Activated naive CD4-positive, alpha-beta T cell treated with anti-CD3 and anti-CD28 coated beads, Interleukin-2, amount 10 ng/mL, durations not matched to agents 7 days and 5 days (primary cell): ENCODE measurements around the gene AFTPH.
"Not testable (repeated sequence)": the region's sequence is repeated elsewhere in the genome, so short reads cannot be mapped to it uniquely, and the experiment has no call there.

Source experiments
- CTCF ChIA-PET: fragments of 350-600 bp; sonication (Branson Sonifier 250); formaldehyde crosslinking; loops from one replicate; lab custom pipeline; 2021; ENCODE audit warnings: antibody characterized with exemption; lab: Charles Lee
- DNase-seq: peaks from one replicate; pipeline ENCODE4 v3.0.0-alpha.2; 2020
- H3K27ac Mint-ChIP-seq: one replicate; pipeline ENCODE4 v1.8.0; 2021; ENCODE audit warnings: mild to moderate bottlenecking, moderate library complexity, mixed read lengths
- H3K27me3 Mint-ChIP-seq: one replicate; pipeline ENCODE4 v1.8.0; 2021; ENCODE audit warnings: mild to moderate bottlenecking, mixed read lengths
- H3K36me3 Mint-ChIP-seq: one replicate; pipeline ENCODE4 v1.8.0; 2021; ENCODE audit warnings: mixed read lengths
- H3K4me1 Mint-ChIP-seq: one replicate; pipeline ENCODE4 v1.8.0; 2021; ENCODE audit warnings: mixed read lengths
- H3K4me3 Mint-ChIP-seq: one replicate; pipeline ENCODE4 v1.8.0; 2021; ENCODE audit warnings: mild to moderate bottlenecking, moderate library complexity, mixed read lengths
- H3K9me3 Mint-ChIP-seq: one replicate; pipeline ENCODE4 v1.8.0; 2021; ENCODE audit warnings: mixed read lengths

AFTPH gene

GRCh38 chr2:64506686-64507085 is 17.4 kb upstream of the AFTPH start:
- Mint-ChIP-seq H3K4me3 (no peak overlapping the region), H3K9me3 (no peaks in the 10 kb centered on the region), H3K27me3 (peaks cover 24% of the 10 kb centered on the region), H3K36me3 (no peaks in the 10 kb centered on the region), H3K4me1 (no peaks in the 10 kb centered on the region), H3K27ac (no peak overlapping the region)
- CTCF ChIA-PET, result interaction anchor here (1.9 kb wide), 1 partner anchor 18 kb away, joined by 4 read pairs; no protein-coding TSS in a partner anchor
- DNase-seq, result no peak

GRCh38 chr2:64514008-64514407 is 10.1 kb upstream of the AFTPH start:
- no peaks in the 10 kb centered on the region for H3K36me3 Mint-ChIP-seq
- no peak overlapping the region for H3K4me3 Mint-ChIP-seq
- no peak for DNase-seq
- CTCF ChIA-PET, result interaction anchor here (1.2 to 1.6 kb wide), 3 partner anchors 9 to 359 kb away, joined by 4 to 5 read pairs (median 5); no protein-coding TSS in a partner anchor
- H3K4me1 Mint-ChIP-seq, result no peaks in the 10 kb centered on the region
- peaks cover 27% of the 10 kb centered on the region for H3K27me3 Mint-ChIP-seq
- H3K9me3 Mint-ChIP-seq, result no peaks in the 10 kb centered on the region
- H3K27ac Mint-ChIP-seq, result no peak overlapping the region

- Mint-ChIP-seq H3K4me3 (no peak overlapping the region), H3K4me1 (no peaks in the 10 kb centered on the region), H3K27ac (no peak overlapping the region), H3K27me3 (peaks cover 29% of the 10 kb centered on the region), H3K9me3 (no peaks in the 10 kb centered on the region), H3K36me3 (no peaks in the 10 kb centered on the region)
- no peak for DNase-seq
- CTCF ChIA-PET, result interaction anchor here (1.2 to 1.6 kb wide), 3 partner anchors 8 to 358 kb away, joined by 4 to 5 read pairs (median 5); no protein-coding TSS in a partner anchor
Observed at GRCh38 chr2:64515086-64515485, 9.0 kb upstream of the AFTPH start.

- H3K4me3 Mint-ChIP-seq, result no peak overlapping the region
- H3K27me3 Mint-ChIP-seq, result peaks cover 31% of the 10 kb centered on the region
- CTCF ChIA-PET, result interaction anchor here (0.7 to 3.6 kb wide), 2 partner anchors 12 to 187 kb away, joined by 3 to 22 read pairs; no protein-coding TSS in a partner anchor
- DNase-seq, result no peak
- H3K9me3 Mint-ChIP-seq, result no peaks in the 10 kb centered on the region
- no peaks in the 10 kb centered on the region for H3K4me1 Mint-ChIP-seq
- H3K36me3 Mint-ChIP-seq, result no peaks in the 10 kb centered on the region
- no peak overlapping the region for H3K27ac Mint-ChIP-seq
Observed at GRCh38 chr2:64516651-64517510, 7.2 kb upstream of the AFTPH start.

- Mint-ChIP-seq H3K27me3 (peaks cover 31% of the 10 kb centered on the region), H3K27ac (no peak overlapping the region), H3K4me3 (no peak overlapping the region), H3K36me3 (no peaks in the 10 kb centered on the region), H3K9me3 (no peaks in the 10 kb centered on the region), H3K4me1 (peaks cover 1% of the 10 kb centered on the region)
- CTCF ChIA-PET, result interaction anchor here (3.6 kb wide), 1 partner anchor 187 kb away, joined by 22 read pairs; no protein-coding TSS in a partner anchor
- no peak for DNase-seq
Observed at GRCh38 chr2:64517511-64517884, 6.6 kb upstream of the AFTPH start.

- Mint-ChIP-seq H3K9me3 (no peaks in the 10 kb centered on the region), H3K27me3 (peaks cover 15% of the 10 kb centered on the region), H3K36me3 (peaks cover 14% of the 10 kb centered on the region), H3K4me1 (peaks cover 34% of the 10 kb centered on the region), H3K27ac (peak overlapping the region; percentile 97), H3K4me3 (peak overlapping the region; percentile 99)
- CTCF ChIA-PET, result interaction anchor here (0.6 to 6.0 kb wide), 28 partner anchors 8 to 390 kb away, joined by 3 to 88 read pairs (median 4); no protein-coding TSS in a partner anchor
- DNase-seq, result peak; percentile 78
Observed at GRCh38 chr2:64522843-64523428, 1.2 kb upstream of the AFTPH start.

- peak; percentile 50 for DNase-seq
- Mint-ChIP-seq H3K4me1 (peaks cover 43% of the 10 kb centered on the region), H3K36me3 (peaks cover 16% of the 10 kb centered on the region), H3K9me3 (no peaks in the 10 kb centered on the region), H3K4me3 (peak overlapping the region; percentile 99), H3K27ac (peak overlapping the region; percentile 99), H3K27me3 (peaks cover 8% of the 10 kb centered on the region)
- CTCF ChIA-PET, result interaction anchor here (1.0 to 6.0 kb wide), 8 partner anchors 15 to 343 kb away, joined by 3 to 88 read pairs (median 4); no protein-coding TSS in a partner anchor
Observed at GRCh38 chr2:64524604-64525316, 632 bp downstream of the AFTPH start.

- peak; percentile 41 for DNase-seq
- H3K4me1 Mint-ChIP-seq, result peaks cover 43% of the 10 kb centered on the region
- H3K4me3 Mint-ChIP-seq, result peak overlapping the region; percentile 99
- H3K9me3 Mint-ChIP-seq, result no peaks in the 10 kb centered on the region
- peaks cover 16% of the 10 kb centered on the region for H3K36me3 Mint-ChIP-seq
- peak overlapping the region; percentile 99 for H3K27ac Mint-ChIP-seq
- peaks cover 4% of the 10 kb centered on the region for H3K27me3 Mint-ChIP-seq
- CTCF ChIA-PET, result interaction anchor here (1.0 to 6.0 kb wide), 4 partner anchors 15 to 194 kb away, joined by 3 to 88 read pairs (median 4); no protein-coding TSS in a partner anchor
Observed at GRCh38 chr2:64525317-64525613, 1.1 kb downstream of the AFTPH start.

GRCh38 chr2:64526034-64526433 is 1.9 kb downstream of the AFTPH start:
- H3K9me3 Mint-ChIP-seq, result no peaks in the 10 kb centered on the region
- peaks cover 17% of the 10 kb centered on the region for H3K36me3 Mint-ChIP-seq
- CTCF ChIA-PET, result interaction anchor here (6.0 kb wide), 1 partner anchor 35 kb away, joined by 88 read pairs; no protein-coding TSS in a partner anchor
- peaks cover 4% of the 10 kb centered on the region for H3K27me3 Mint-ChIP-seq
- H3K4me1 Mint-ChIP-seq, result peaks cover 43% of the 10 kb centered on the region
- H3K4me3 Mint-ChIP-seq, result peak overlapping the region; percentile 99
- H3K27ac Mint-ChIP-seq, result peak overlapping the region; percentile 99
- no peak for DNase-seq

GRCh38 chr2:64530946-64531345 is 6.8 kb downstream of the AFTPH start:
- DNase-seq, H3K9me3 Mint-ChIP-seq, H3K4me3 Mint-ChIP-seq, CTCF ChIA-PET, H3K27me3 Mint-ChIP-seq, H3K27ac Mint-ChIP-seq: not testable (repeated sequence)
- H3K36me3 Mint-ChIP-seq, result peaks cover 12% of the 10 kb centered on the region
- H3K4me1 Mint-ChIP-seq, result peaks cover 45% of the 10 kb centered on the region

- CTCF ChIA-PET, result no interaction called here
- Mint-ChIP-seq H3K9me3 (no peaks in the 10 kb centered on the region), H3K4me3 (no peak overlapping the region), H3K27ac (no peak overlapping the region), H3K4me1 (peaks cover 38% of the 10 kb centered on the region), H3K27me3 (no peaks in the 10 kb centered on the region), H3K36me3 (peaks cover 6% of the 10 kb centered on the region)
- no peak for DNase-seq
Observed at GRCh38 chr2:64532030-64532429, 7.9 kb downstream of the AFTPH start.

- Mint-ChIP-seq H3K4me1 (peaks cover 36% of the 10 kb centered on the region), H3K36me3 (peaks cover 6% of the 10 kb centered on the region), H3K9me3 (no peaks in the 10 kb centered on the region), H3K27me3 (no peaks in the 10 kb centered on the region), H3K27ac (no peak overlapping the region), H3K4me3 (no peak overlapping the region)
- CTCF ChIA-PET, result interaction anchor here (2.1 kb wide), 1 partner anchor 11 kb away, joined by 8 read pairs; no protein-coding TSS in a partner anchor
- DNase-seq, result no peak
Observed at GRCh38 chr2:64533882-64534281, 9.8 kb downstream of the AFTPH start.

GRCh38 chr2:64534363-64534762 is 10.2 kb downstream of the AFTPH start:
- Mint-ChIP-seq H3K9me3 (no peaks in the 10 kb centered on the region), H3K4me1 (peaks cover 36% of the 10 kb centered on the region), H3K27me3 (no peaks in the 10 kb centered on the region), H3K27ac (no peak overlapping the region), H3K4me3 (no peak overlapping the region), H3K36me3 (peaks cover 8% of the 10 kb centered on the region)
- no peak for DNase-seq
- CTCF ChIA-PET, result interaction anchor here (0.9 to 2.1 kb wide), 2 partner anchors 11 to 203 kb away, joined by 4 to 8 read pairs; no protein-coding TSS in a partner anchor
